Epidermal melanocyte (primary cell): ENCODE data around the gene VSTM2L.

Source experiments
- DNase-seq: peaks from one replicate; pipeline ENCODE4 v3.0.0; 2011; ENCODE audit warnings: low spot score; ENCODE audit not compliant: insufficient read length

Gene VSTM2L

DNA sequence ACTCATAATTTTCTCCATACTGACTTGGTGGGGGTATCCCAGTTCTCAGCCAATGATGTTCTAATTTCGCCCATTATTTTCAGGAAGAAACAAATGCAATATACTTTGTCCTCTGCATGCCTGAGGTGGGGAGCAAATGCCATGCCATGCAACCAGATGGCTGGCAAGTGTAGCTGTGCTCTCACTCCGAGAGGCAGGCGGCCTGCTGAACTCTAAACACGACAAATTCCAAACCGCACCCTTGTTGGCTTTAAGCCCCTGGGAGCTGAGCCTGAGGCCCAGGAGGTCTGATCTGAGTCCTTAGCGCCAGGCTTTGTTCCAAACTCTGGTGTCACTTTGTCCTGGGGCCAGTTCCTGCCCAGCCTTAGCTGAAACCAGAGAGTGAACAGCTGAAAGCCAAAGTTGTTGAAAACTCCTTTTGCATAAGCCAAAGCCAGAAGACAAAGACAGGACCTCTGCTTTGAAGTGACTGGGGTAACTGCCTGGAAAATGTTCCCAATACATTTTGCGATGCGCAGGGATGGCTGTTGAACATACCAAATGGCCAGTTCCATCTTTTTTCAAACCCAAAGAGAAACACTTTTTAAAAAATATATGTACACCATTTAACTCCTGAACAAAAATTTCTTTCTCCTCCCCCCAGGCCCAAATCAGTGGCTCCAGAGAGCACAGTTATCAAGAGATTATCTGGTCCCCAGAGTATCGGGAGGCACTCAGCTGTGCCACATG, 84.1 kb downstream of the VSTM2L start:
- DNase-seq: peak; percentile 80

DNA sequence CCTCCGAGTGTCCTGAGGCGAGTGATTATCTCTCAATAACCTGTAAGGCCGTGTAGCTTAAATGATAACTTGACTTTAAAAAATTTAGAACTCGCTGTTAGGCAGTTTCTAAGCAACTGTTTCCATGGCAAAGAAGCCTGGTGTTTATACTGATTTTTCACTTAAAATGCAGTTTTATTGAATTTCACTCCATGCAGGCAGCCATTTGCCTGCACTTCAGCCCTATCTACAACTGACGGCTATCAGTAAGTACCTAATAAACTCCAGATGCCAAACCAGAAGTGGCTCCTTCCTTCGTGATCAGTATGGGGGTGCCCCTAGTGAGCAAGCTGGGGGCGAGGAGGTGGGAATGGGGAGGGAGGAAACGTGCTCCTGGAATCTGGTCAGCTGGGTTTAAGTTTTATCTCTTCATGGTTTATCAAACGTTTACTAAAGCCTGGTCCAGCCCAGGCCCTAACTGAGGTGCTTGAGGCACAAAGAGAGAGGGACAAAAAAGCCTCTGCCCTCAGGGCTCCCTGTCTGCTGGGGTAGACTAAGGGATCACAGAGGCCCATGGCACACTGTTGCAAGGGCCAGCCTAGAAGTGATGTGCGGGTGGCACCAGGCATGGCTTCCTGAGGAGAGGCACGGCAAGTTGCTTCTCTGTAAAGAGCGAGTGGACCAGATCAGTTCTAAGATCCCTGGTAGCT, 84.8 kb downstream of the VSTM2L start:
- no peak for DNase-seq

DNA sequence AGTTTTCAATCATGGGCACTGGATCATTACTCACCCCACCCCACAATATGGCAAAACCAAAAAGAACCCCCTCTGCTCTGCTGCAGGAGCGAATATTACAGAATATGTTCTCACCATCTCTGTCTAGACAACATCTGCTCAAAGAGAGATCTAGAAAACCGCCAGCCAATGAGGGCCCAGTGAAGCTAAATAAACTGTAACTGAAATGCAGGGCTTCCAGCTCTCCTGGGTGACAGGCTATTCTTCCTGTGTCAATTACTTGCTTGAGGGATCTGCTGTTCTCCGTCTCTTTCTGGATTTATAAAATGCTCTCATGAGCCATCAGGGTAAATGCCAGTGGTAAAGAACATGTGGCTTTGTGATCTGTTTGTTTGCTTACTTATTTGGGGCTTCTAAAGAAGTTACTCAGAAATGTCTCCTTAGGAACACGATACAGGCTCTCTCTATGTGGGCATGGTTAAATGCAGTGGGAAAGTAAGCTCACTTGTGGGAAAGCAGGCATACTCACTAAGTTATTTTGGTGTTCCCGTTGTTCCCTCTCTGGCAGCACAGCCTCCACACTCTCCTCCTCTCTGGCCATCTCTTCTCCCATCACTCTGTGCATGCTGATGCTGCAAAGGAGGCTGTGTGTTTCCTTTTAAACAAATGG, 85.5 kb downstream of the VSTM2L start:
- no peak for DNase-seq

DNA sequence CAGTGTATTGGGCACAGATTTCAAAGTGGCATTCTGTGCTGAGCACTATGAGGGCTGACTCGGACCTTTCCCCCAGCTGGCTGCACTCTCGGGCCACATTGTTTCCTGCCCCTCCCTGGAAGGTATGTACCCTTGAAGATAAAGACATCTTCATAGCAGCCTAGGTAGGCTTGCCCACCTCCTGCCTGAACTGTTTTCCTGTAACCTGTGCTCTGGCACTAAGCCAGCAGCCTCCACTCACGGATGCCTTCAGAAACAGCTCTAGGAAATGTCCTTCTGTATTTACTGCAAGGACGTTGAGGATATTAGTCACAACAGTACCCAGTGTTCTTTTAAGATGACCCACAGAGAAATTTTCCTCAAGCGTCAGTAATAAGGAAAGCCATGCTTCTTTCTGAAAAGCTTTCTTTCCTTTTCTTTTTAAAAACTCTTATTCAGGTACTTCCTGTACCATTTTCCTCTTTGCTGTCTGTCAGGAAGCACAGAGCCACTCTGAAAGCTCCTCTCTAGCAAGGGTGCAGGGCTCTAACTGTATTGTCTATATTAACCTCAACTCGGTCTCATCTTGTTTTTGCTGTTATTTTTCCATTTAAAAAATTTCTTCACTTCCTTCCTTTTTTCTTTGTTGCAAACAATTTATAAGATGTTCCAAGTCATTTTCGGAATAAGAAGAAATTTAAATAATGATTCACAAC, 86.8 kb downstream of the VSTM2L start:
- no peak for DNase-seq

DNA sequence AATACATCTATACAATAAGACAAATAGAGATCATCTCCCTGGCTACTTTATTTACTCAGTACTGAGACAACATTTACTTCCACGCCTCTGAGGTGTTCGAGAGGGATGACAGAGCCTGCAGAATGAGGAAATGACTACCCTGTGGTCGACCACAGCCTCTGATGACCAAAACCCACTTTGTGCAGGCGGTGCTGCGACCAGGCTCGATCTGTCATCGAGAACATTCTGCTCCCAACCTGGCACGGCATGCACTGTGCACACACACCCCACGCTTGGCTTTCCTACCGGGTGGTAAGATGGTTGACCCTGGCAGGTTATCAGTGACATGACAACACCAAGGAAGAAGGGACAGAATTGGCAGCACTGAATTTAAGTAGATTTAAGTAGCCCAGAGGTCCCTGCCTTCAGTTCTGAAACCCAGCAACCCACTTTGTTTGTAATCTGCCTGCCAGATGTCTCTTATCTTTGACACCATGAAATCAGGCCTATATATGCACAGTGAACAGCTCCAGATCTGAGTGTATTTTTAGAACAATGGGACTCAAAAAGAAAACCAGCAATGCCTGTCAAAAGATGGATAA, 87.7 kb downstream of the VSTM2L start:
- no peak for DNase-seq

DNA sequence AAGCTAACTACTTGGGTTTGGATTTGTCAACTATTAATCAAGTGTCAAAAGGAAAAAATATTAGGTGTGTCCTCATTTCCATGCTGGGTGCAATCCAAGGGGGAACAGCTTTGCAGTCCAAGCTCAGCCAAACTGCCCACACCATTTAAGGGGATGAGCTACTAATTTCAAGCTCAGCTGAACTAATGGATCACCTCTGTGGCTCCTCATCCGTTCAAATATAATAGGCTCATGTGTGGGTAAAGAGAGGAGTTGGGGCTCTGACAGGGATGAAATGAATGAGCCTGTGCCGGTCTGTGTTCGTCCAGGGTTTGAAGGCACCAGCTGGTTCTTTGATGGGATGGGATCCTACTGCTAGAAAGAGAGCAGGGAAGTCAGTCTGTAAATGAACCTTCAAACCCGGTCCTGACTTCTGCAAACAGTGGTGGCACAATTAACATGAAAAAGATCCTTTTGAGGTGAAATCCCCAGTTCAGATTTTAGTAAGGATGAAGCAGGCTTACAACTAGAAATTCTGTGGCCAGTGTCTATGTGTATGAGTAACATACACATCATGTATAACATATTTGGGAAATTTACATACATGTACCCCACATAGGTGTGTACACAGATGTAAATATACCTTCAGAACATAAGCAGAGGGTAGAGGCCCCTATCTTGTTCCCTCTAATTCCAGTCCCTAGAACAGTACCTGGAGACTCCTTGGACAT, 88.4 kb downstream of the VSTM2L start:
- no peak for DNase-seq

DNA sequence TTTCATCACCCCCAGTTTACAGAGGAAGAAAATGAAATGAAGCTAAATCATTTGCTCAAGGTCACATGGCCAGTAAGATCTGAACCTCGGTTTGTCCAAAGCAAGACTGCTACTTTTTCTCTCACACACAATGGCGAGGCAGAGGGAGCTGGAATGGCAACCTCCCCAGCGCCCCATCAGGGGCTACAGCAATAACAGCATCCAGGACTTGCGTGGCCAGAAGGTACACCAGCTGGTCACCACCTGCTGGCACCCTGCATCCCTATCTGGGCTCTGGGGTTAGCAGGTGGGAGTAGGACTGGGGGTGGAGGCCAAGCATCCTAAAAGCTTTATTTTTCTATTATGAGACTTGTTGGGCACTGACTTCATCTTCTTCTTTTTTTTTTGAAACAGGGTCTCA, 89.0 kb downstream of the VSTM2L start:
- DNase-seq: no peak

DNA sequence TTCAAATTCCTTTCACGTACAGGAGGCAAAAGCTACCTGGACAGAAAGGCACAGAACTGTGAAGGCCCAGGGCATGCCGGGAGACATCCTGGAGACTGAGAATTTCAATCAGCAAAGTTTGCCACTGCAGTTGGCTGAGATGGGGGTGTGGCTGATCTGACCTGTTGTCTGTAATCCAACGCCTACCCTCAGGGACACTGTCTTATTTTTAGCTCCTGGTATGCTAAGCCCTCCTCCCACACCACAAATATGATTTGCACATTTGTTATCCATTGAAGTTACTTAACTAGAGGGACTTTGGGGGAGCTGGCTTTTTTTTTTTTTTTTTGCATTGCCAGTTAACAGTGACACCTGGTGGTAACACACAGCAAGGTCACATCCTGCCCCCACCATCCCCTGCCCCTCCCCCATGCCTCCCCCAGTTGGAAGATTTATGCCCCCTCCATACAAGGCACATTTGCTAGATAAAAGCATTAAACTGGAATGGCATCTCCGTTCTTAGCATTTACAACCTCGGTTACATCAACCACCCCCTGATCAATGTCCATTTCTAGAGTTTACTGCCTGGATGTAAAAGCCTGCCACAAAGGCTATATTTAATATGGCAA, 90.0 kb downstream of the VSTM2L start:
- no peak for DNase-seq

DNA sequence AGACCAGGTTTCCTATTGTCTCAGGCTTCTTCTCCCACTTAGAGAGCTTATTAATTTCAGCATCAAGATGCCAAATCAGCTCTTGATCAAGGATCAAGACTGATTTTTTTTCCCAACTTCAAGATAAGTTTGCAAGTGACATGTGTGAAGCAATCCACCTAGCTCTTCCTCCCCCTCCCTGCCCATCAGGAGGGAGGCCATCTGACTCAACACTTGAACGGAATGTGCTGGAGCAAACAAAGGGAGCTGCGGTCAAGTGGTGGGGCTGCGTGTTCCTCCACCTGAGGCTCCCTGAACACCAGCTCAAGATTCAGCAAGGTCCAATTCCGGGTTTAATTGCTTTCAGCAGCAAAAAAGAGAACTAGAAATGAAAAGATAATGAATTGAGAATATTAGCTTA, 91.6 kb downstream of the VSTM2L start:
- DNase-seq: no peak
